Measurements from ENCODE around the gene NECAB3. TPM values are rescaled to one million over a fixed set of nuclear protein-coding genes. Genes with fewer than 3 reads are reported as not detected.

NECAB3 gene
- total and polyA plus RNA-seq, 2 of the 13 experiments (the other 11 are each of a cell fraction or from before 2014, with no cell fraction given): 61.5 to 65.5 TPM

DNA sequence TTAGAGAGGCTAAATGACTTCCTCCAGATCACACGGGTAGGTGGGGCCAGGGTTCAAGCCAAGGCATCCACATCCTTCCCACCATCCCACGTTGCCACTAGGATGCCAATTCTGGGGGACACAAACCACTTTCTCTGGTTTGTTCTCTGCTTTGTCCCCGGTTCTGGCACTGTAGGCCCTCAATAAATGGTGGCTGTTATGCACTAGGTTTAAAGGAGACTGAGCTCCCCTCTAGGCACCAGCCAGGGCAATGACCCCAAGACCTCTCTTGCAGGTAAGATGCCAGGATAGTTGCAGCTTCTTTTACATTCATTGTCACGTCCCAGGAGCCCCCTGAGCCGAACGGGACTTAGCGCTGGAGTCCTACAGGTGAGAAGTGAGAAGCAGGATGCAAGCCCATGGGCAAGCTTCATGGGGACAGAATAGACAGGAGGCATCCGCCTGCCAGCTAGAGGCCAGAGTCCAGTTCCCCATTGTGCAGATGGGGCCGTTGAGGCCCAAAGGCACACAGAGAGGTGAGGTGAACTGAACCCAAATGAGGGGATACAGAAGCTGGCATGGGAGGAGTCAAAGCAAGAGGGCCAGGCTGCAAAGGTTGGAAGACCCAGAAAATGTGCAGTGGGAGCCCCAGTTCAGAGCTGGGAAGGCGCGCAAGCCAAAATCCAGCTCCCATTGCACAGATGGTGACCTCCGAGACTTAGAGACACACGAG lies 45.2 kb upstream of the NECAB3 start (continued):
- TF ChIP-seq MXI1 (IDR thresholded peaks at IDR 0.05; ENCODE audit: borderline replicate concordance, low read depth, low read length) (0 out of 3 replicates have a peak, but pooled peaks have one; percentile 1), ZNF501 (CRISPR knock-in tag; IDR thresholded peaks at IDR 0.05) (peak; percentile 51; the same call in 1 of the 2 replicates), BHLHE40 (IDR thresholded peaks at IDR 0.05; ENCODE audit: low read length) (no peak), HNF4G (IDR thresholded peaks at IDR 0.05; ENCODE audit: borderline replicate concordance, low read depth, low read length) (peak; percentile 59; the same call in 1 of the 2 replicates), HNF4G (CRISPR knock-in tag; IDR thresholded peaks at IDR 0.05; ENCODE audit: borderline replicate concordance, low read depth) (no peak), ZSCAN31 (CRISPR knock-in tag; IDR thresholded peaks at IDR 0.05; ENCODE audit: low read depth) (0 out of 2 replicates have a peak, but pooled peaks have one; percentile 72), RAD21 (CRISPR knock-in tag; IDR thresholded peaks at IDR 0.05) (no peak; the same call in 1 of the 2 replicates), ZNF788 (CRISPR knock-in tag; IDR thresholded peaks at IDR 0.05; ENCODE audit: borderline replicate concordance) (0 out of 2 replicates have a peak, but pooled peaks have one; percentile 33), CHCHD3 (CRISPR knock-in tag; IDR thresholded peaks at IDR 0.05) (no peak), THYN1 (CRISPR knock-in tag; IDR thresholded peaks at IDR 0.05; ENCODE audit: borderline replicate concordance, low read depth) (no peak), ZNF251 (CRISPR knock-in tag; IDR thresholded peaks at IDR 0.05) (peak; percentile 50; the same call in 1 of the 2 replicates), ADNP (CRISPR knock-in tag; IDR thresholded peaks at IDR 0.05) (peak; percentile 75; the same call in 1 of the 2 replicates), REPIN1 (CRISPR knock-in tag; IDR thresholded peaks at IDR 0.05; ENCODE audit: borderline replicate concordance, low read depth) (peak; percentile 45; the same call in 1 of the 2 replicates)
- TF ChIP-seq, protein P1, sequence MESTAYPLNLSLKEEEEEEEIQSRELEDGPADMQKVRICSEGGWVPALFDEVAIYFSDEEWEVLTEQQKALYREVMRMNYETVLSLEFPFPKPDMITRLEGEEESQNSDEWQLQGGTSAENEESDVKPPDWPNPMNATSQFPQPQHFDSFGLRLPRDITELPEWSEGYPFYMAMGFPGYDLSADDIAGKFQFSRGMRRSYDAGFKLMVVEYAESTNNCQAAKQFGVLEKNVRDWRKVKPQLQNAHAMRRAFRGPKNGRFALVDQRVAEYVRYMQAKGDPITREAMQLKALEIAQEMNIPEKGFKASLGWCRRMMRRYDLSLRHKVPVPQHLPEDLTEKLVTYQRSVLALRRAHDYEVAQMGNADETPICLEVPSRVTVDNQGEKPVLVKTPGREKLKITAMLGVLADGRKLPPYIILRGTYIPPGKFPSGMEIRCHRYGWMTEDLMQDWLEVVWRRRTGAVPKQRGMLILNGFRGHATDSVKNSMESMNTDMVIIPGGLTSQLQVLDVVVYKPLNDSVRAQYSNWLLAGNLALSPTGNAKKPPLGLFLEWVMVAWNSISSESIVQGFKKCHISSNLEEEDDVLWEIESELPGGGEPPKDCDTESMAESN (CRISPR knock-in tag; conservative IDR thresholded peaks at IDR 0.05): 0 out of 2 replicates have a peak, but pooled peaks have one; percentile 42
- TF ChIP-seq, protein P2, sequence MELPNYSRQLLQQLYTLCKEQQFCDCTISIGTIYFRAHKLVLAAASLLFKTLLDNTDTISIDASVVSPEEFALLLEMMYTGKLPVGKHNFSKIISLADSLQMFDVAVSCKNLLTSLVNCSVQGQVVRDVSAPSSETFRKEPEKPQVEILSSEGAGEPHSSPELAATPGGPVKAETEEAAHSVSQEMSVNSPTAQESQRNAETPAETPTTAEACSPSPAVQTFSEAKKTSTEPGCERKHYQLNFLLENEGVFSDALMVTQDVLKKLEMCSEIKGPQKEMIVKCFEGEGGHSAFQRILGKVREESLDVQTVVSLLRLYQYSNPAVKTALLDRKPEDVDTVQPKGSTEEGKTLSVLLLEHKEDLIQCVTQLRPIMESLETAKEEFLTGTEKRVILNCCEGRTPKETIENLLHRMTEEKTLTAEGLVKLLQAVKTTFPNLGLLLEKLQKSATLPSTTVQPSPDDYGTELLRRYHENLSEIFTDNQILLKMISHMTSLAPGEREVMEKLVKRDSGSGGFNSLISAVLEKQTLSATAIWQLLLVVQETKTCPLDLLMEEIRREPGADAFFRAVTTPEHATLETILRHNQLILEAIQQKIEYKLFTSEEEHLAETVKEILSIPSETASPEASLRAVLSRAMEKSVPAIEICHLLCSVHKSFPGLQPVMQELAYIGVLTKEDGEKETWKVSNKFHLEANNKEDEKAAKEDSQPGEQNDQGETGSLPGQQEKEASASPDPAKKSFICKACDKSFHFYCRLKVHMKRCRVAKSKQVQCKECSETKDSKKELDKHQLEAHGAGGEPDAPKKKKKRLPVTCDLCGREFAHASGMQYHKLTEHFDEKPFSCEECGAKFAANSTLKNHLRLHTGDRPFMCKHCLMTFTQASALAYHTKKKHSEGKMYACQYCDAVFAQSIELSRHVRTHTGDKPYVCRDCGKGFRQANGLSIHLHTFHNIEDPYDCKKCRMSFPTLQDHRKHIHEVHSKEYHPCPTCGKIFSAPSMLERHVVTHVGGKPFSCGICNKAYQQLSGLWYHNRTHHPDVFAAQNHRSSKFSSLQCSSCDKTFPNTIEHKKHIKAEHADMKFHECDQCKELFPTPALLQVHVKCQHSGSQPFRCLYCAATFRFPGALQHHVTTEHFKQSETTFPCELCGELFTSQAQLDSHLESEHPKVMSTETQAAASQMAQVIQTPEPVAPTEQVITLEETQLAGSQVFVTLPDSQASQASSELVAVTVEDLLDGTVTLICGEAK (IDR thresholded peaks at IDR 0.05): no peak
- TF ChIP-seq, protein P2 (CRISPR knock-in tag; IDR thresholded peaks at IDR 0.05): 0 out of 2 replicates have a peak, but pooled peaks have one; percentile 47
- TF ChIP-seq, protein P3, sequence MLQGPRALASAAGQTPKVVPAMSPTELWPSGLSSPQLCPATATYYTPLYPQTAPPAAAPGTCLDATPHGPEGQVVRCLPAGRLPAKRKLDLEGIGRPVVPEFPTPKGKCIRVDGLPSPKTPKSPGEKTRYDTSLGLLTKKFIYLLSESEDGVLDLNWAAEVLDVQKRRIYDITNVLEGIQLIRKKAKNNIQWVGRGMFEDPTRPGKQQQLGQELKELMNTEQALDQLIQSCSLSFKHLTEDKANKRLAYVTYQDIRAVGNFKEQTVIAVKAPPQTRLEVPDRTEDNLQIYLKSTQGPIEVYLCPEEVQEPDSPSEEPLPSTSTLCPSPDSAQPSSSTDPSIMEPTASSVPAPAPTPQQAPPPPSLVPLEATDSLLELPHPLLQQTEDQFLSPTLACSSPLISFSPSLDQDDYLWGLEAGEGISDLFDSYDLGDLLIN (CRISPR knock-in tag; IDR thresholded peaks at IDR 0.05; ENCODE audit: borderline replicate concordance): no peak
